Measurements from ENCODE around the gene SAFB. TPM values are rescaled to one million over a fixed set of nuclear protein-coding genes. Genes with fewer than 3 reads are reported as not detected.

SAFB gene
- polyA plus RNA-seq, 3 donors = 12.2 to 76.6 (median 23.1) TPM

DNA sequence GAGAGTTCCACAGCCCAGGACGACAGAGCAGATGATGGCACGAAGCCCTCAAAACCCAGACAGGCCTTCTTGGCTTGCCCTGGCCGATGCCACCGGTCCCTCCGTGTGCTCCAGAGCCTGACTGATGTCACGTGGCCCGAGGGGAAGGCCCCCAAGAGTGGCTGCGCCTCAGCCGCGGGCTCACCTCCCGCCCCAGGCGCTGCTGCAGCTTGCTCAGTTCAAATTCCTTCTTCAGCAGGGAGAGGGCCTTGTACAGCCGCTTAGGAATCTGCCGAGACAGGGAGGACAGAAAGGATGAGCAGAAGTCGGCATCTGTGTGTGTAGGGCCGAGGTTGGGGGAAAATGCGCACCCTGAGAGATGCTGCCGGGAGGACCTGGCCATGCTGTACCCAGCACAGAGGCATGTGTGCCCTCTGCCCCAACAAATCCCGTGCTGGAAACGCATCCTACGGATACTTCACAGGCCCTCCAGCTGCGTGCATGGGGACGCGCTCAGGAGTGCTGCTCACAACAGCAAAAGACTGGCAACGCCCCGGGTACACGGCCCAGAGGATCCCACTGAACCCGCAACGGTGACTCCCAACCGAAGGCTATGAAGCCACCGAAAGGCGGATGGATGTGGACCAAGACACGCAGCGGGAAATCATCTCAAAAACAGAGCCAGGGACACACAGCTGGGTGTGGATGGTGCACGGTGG lies 84.1 kb downstream of the SAFB start:
- Histone ChIP-seq H3K79me2 (ENCODE audit: insufficient read depth, low read length) (no peaks in the 10 kb centered on the region), H3K27ac (ENCODE audit: low read depth in 1 of 2, low read length in 2 of 2) (no peak overlapping the region), H4K20me1 (ENCODE audit: insufficient read depth, low read length) (no peaks in the 10 kb centered on the region), H3K4me2 (replicated peaks; ENCODE audit: extremely low read depth, low read length, poor library complexity, severe bottlenecking) (no peak overlapping the region), H3K9ac (ENCODE audit: insufficient read depth, low read length, poor library complexity, severe bottlenecking) (no peak overlapping the region), H2AFZ (ENCODE audit: insufficient read depth, low read depth, low read length, poor library complexity, severe bottlenecking) (no peak overlapping the region), H3K4me3 (replicated peaks in 1 of 3; ENCODE audit: low read depth in 2 of 3, low read length in 3 of 3) (no peak overlapping the region), H3K36me3 (replicated peaks in 1 of 2; ENCODE audit: control insufficient read depth in 1 of 2, insufficient read depth in 2 of 2, low read length in 2 of 2) (peaks cover 77 to 84% of the 10 kb centered on the region in 2 donors), H3K4me1 (ENCODE audit: control insufficient read depth in 1 of 2, insufficient read depth in 2 of 2, low read length in 2 of 2) (no peaks in the 10 kb centered on the region), H3K9me3 (replicated peaks in 1 of 2; ENCODE audit: control insufficient read depth in 1 of 2, insufficient read depth in 1 of 2, low read length in 2 of 2) (no peaks in the 10 kb centered on the region), H3K27me3 (ENCODE audit: control insufficient read depth in 2 of 2, insufficient read depth in 2 of 2, low read length in 2 of 2) (no peaks in the 10 kb centered on the region)
- intact Hi-C loops (cut with micrococcal nuclease) = no loop called here
- H3K27ac Mint-ChIP-seq = peak overlapping the region in 2 of 7 donors; percentile 26 to 61
- DNase-seq = no peak
- H3K27me3 Mint-ChIP-seq (ENCODE audit: low read depth in 3 of 3) = no peaks in the 10 kb centered on the region
- WGBS (ENCODE audit: insufficient coverage) = 98% methylated on average over 35 of the region's 35 CpGs
- TF ChIP-seq, protein P1, sequence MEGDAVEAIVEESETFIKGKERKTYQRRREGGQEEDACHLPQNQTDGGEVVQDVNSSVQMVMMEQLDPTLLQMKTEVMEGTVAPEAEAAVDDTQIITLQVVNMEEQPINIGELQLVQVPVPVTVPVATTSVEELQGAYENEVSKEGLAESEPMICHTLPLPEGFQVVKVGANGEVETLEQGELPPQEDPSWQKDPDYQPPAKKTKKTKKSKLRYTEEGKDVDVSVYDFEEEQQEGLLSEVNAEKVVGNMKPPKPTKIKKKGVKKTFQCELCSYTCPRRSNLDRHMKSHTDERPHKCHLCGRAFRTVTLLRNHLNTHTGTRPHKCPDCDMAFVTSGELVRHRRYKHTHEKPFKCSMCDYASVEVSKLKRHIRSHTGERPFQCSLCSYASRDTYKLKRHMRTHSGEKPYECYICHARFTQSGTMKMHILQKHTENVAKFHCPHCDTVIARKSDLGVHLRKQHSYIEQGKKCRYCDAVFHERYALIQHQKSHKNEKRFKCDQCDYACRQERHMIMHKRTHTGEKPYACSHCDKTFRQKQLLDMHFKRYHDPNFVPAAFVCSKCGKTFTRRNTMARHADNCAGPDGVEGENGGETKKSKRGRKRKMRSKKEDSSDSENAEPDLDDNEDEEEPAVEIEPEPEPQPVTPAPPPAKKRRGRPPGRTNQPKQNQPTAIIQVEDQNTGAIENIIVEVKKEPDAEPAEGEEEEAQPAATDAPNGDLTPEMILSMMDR (IDR thresholded peaks at IDR 0.05) = no peak
- no peak overlapping the region for H3K4me3 Mint-ChIP-seq
- H3K4me1 Mint-ChIP-seq = no peaks in the 10 kb centered on the region
- H3K36me3 Mint-ChIP-seq = peaks cover 56 to 90% of the 10 kb centered on the region in 2 donors
- peaks cover 0 to 3% (median 0%) of the 10 kb centered on the region in 7 donors for H3K9me3 Mint-ChIP-seq

GRCh38 chr19:5707576-5708575 lies 85.0 kb downstream of the SAFB start:
- DNase-seq = no peak
- WGBS (ENCODE audit: insufficient coverage) = 95% methylated on average over 28 of the region's 37 CpGs
- Histone ChIP-seq H3K36me3 (replicated peaks in 1 of 2; ENCODE audit: control insufficient read depth in 1 of 2, insufficient read depth in 2 of 2, low read length in 2 of 2) (peaks cover 84 to 92% of the 10 kb centered on the region in 2 donors), H3K9ac (ENCODE audit: insufficient read depth, low read length, poor library complexity, severe bottlenecking) (no peak overlapping the region), H3K4me2 (replicated peaks; ENCODE audit: extremely low read depth, low read length, poor library complexity, severe bottlenecking) (no peak overlapping the region), H3K27me3 (ENCODE audit: control insufficient read depth in 2 of 2, insufficient read depth in 2 of 2, low read length in 2 of 2) (no peaks in the 10 kb centered on the region), H3K79me2 (ENCODE audit: insufficient read depth, low read length) (no peaks in the 10 kb centered on the region), H3K4me1 (ENCODE audit: control insufficient read depth in 1 of 2, insufficient read depth in 2 of 2, low read length in 2 of 2) (no peaks in the 10 kb centered on the region), H2AFZ (ENCODE audit: insufficient read depth, low read depth, low read length, poor library complexity, severe bottlenecking) (no peak overlapping the region), H3K4me3 (replicated peaks in 1 of 3; ENCODE audit: low read depth in 2 of 3, low read length in 3 of 3) (no peak overlapping the region), H4K20me1 (ENCODE audit: insufficient read depth, low read length) (no peaks in the 10 kb centered on the region), H3K9me3 (replicated peaks in 1 of 2; ENCODE audit: control insufficient read depth in 1 of 2, insufficient read depth in 1 of 2, low read length in 2 of 2) (no peaks in the 10 kb centered on the region), H3K27ac (ENCODE audit: low read depth in 1 of 2, low read length in 2 of 2) (no peak overlapping the region)
- H3K4me3 Mint-ChIP-seq = no peak overlapping the region
- H3K27ac Mint-ChIP-seq = peak overlapping the region in 1 of 7 donors; percentile 26
- TF ChIP-seq, protein P1 (IDR thresholded peaks at IDR 0.05) = no peak
- peaks cover 0 to 3% (median 0%) of the 10 kb centered on the region in 7 donors for H3K9me3 Mint-ChIP-seq
- H3K4me1 Mint-ChIP-seq = no peaks in the 10 kb centered on the region
- H3K27me3 Mint-ChIP-seq (ENCODE audit: low read depth in 3 of 3) = no peaks in the 10 kb centered on the region
- peaks cover 60 to 97% of the 10 kb centered on the region in 2 donors for H3K36me3 Mint-ChIP-seq
- intact Hi-C loops (cut with micrococcal nuclease) = no loop called here

Measured in CD14-positive monocyte (primary cell).